NCI-H128 (cell line): ENCODE results near the gene RPL28.
"Not testable (repeated sequence)": the region's sequence is repeated elsewhere in the genome, so short reads cannot be mapped to it uniquely, and the experiment has no call there.

Source experiments
- DNase-seq: peaks from one replicate; lab custom pipeline; 2025; ENCODE audit not compliant: unreplicated experiment; lab: John Stamatoyannopoulos, UW

The RPL28 gene

GRCh38 chr19:55446060-55446459, 60.3 kb downstream of the RPL28 start:
- no peak for DNase-seq

GRCh38 chr19:55447421-55448174, 61.9 kb downstream of the RPL28 start:
- no peak for DNase-seq

GRCh38 chr19:55448175-55448490, 62.4 kb downstream of the RPL28 start:
- not testable (repeated sequence) for DNase-seq

- no peak for DNase-seq
Observed at GRCh38 chr19:55449469-55449868, 63.7 kb downstream of the RPL28 start.

GRCh38 chr19:55451163-55451964, 65.6 kb downstream of the RPL28 start:
- DNase-seq: no peak

- no peak for DNase-seq
Observed at GRCh38 chr19:55451965-55452748, 66.4 kb downstream of the RPL28 start.
